HepG2 (cell line): ENCODE results near the gene LINS1. TPM values are rescaled to one million over a fixed set of nuclear protein-coding genes. Genes with fewer than 3 reads are reported as not detected.

Experiments
- ATAC-seq: fragments of 200-7000 bp; cut with Tn5 transposase; 3 replicates; pipeline ENCODE4 v1.9.1; 2020; ENCODE audit warnings: mild to moderate bottlenecking, moderate library complexity
- BruUV-seq: library from RNA; stranded (reverse); fragments of 400-500 nt; replicated peaks from 2 replicates; lab custom pipeline; 2021; lab: Mats Ljungman, UMichigan
- CTCF ChIA-PET: fragments of 300-600 bp; formaldehyde crosslinking; extraction: SDS; loops from one replicate; lab custom pipeline; 2021; ENCODE audit warnings: low total read pairs, inconsistent platforms, low intra/inter-chr PET ratio; lab: Yijun Ruan, JAX
- POLR2A ChIA-PET: fragments of 350-600 bp; sonication (Branson Sonifier 250); formaldehyde crosslinking; loops from one replicate; lab custom pipeline; 2020; ENCODE audit warnings: antibody characterized with exemption, inconsistent platforms; lab: Yijun Ruan, JAX
- DNase-seq: peaks from one replicate; pipeline ENCODE4 v3.0.0-alpha.2; 2015; ENCODE audit warnings: low spot score
- FAIRE-seq: peaks from 3 replicates; lab custom pipeline; 2011; peaks lifted over from hg19 to GRCh38; lab: Jason Lieb, UNC
- H2AFZ ChIP-seq: one replicate; pipeline ENCODE4 v1.6.1; 2011; ENCODE audit warnings: low read length, inconsistent platforms
- H3K27ac ChIP-seq: fragments of 300-600 bp; 3 replicates; pipeline ENCODE4 v1.8.0; 2011; ENCODE audit warnings: mixed run types, mild to moderate bottlenecking, mixed read lengths, low read length, inconsistent platforms; ENCODE audit not compliant: insufficient read depth; ENCODE audit errors: extremely low read length
- H3K27me3 ChIP-seq, 2 experiments: fragments of 200-600 bp in 1 of 2; 2 replicates in 1 of 2; 3 replicates in 1 of 2; pipeline versions ENCODE4 v1.6.0 to v1.8.0; 2011; ENCODE audit warnings: low read length in 2 of 2, mild to moderate bottlenecking in 2 of 2, moderate library complexity in 2 of 2, inconsistent platforms in 1 of 2; ENCODE audit not compliant: insufficient read depth in 2 of 2, control insufficient read depth in 1 of 2
- H3K36me3 ChIP-seq, 2 experiments: fragments of 200-600 bp in 1 of 2; replicated peaks in 1 of 2; 2 replicates in 1 of 2; 3 replicates in 1 of 2; pipeline versions ENCODE4 v1.5.1 to v1.8.0; 2011; ENCODE audit warnings: low read length in 2 of 2, inconsistent platforms in 1 of 2; ENCODE audit not compliant: insufficient read depth in 2 of 2, control insufficient read depth in 1 of 2
- H3K4me1 ChIP-seq: 2 replicates; pipeline ENCODE4 v1.5.1; 2012; ENCODE audit warnings: low read length, inconsistent platforms; ENCODE audit not compliant: insufficient read depth
- H3K4me2 ChIP-seq: 2 replicates; pipeline ENCODE4 v1.6.0; 2011; ENCODE audit warnings: low read depth, low read length, inconsistent platforms
- H3K4me3 ChIP-seq, 3 experiments: fragments of 200-600 bp in 1 of 3; sonication (generic), shearing (Covaris generic) in 1 of 3; replicated peaks in 1 of 3; 2 replicates each; pipeline ENCODE4 v1.5.1; 2011 to 2016; ENCODE audit warnings: low read length in 3 of 3, inconsistent platforms in 2 of 3, low read depth in 2 of 3, mild to moderate bottlenecking in 2 of 3, control low read depth in 1 of 3, mixed read lengths in 1 of 3; ENCODE audit not compliant: insufficient read depth in 1 of 3
- H3K79me2 ChIP-seq: one replicate; pipeline ENCODE4 v1.6.1; 2011; ENCODE audit warnings: low read length, inconsistent platforms; ENCODE audit not compliant: insufficient read depth
- H3K9ac ChIP-seq: 2 replicates; pipeline ENCODE4 v1.6.0; 2011; ENCODE audit warnings: mild to moderate bottlenecking, low read depth, low read length, inconsistent platforms; ENCODE audit not compliant: insufficient read depth
- H3K9me3 ChIP-seq: 2 replicates; pipeline ENCODE4 v1.5.1; 2012; ENCODE audit warnings: mild to moderate bottlenecking, low read length
- H4K20me1 ChIP-seq: 2 replicates; pipeline ENCODE4 v1.6.0; 2011; ENCODE audit warnings: inconsistent platforms, mild to moderate bottlenecking, low read length, moderate library complexity; ENCODE audit not compliant: insufficient read depth
- ADNP ChIP-seq: sonication (generic); formaldehyde crosslinking; IDR thresholded peaks from 2 replicates; pipeline ENCODE4 v1.4.0; 2020; ENCODE audit warnings: missing genetic modification reagents
- ELF3 ChIP-seq: IDR thresholded peaks from 2 replicates; pipeline ENCODE4 v1.6.1; 2016; ENCODE audit warnings: missing genetic modification reagents, missing compliant biosample characterization
- GFI1 ChIP-seq: sonication (generic); formaldehyde crosslinking; IDR thresholded peaks from 2 replicates; pipeline ENCODE4 v1.5.0; 2020; ENCODE audit warnings: missing genetic modification reagents, mild to moderate bottlenecking, borderline replicate concordance
- HOXA3 ChIP-seq: sonication (generic); formaldehyde crosslinking; IDR thresholded peaks from 2 replicates; pipeline ENCODE4 v1.5.0; 2020; ENCODE audit warnings: missing genetic modification reagents
- SIX4 ChIP-seq: sonication (generic); formaldehyde crosslinking; IDR thresholded peaks from 2 replicates; pipeline ENCODE4 v1.4.0; 2020; ENCODE audit warnings: missing genetic modification reagents
- ZNF432 ChIP-seq: sonication (generic); formaldehyde crosslinking; IDR thresholded peaks from 2 replicates; pipeline ENCODE4 v1.5.0; 2020; ENCODE audit warnings: missing genetic modification reagents, mild to moderate bottlenecking, borderline replicate concordance
- ZNF513 ChIP-seq: sonication (generic); formaldehyde crosslinking; conservative IDR thresholded peaks from 2 replicates; pipeline ENCODE4 v1.5.0; 2020; ENCODE audit warnings: missing genetic modification reagents
- ZNF562 ChIP-seq: sonication (generic); formaldehyde crosslinking; IDR thresholded peaks from 2 replicates; pipeline ENCODE4 v1.8.0; 2022; ENCODE audit warnings: missing genetic modification reagents, borderline replicate concordance
- ZNF574 ChIP-seq: sonication (generic); formaldehyde crosslinking; IDR thresholded peaks from 2 replicates; pipeline ENCODE4 v1.4.0; 2020; ENCODE audit warnings: missing genetic modification reagents
- ZNF589 ChIP-seq: sonication (generic); formaldehyde crosslinking; conservative IDR thresholded peaks from 2 replicates; pipeline ENCODE4 v1.8.0; 2022; ENCODE audit warnings: mild to moderate bottlenecking, moderate library complexity, missing genetic modification reagents
- ZSCAN22 ChIP-seq: sonication (generic); formaldehyde crosslinking; IDR thresholded peaks from 2 replicates; pipeline ENCODE4 v1.4.0; 2020; ENCODE audit warnings: mild to moderate bottlenecking, missing genetic modification reagents
- WGBS: methylation state at CpG from one replicate; pipeline ENCODE4 v1.1.6; 2017; ENCODE audit warnings: low lambda C conversion rate; 5-methylcytosine and 5-hydroxymethylcytosine counted together
- in situ Hi-C: cut with HindIII; loops from 2 replicates; pipeline ENCODE4 v1.10.0; 2017; ENCODE audit warnings: low pct_unique_long_range_greater_than_20kb; ENCODE audit not compliant: extremely low pct_ligation_motif_present
- intact Hi-C: fragments of 100-400 bp; cut with micrococcal nuclease; formaldehyde crosslinking; loops from one replicate; pipeline ENCODE4 v1.10.0; 2022; ENCODE audit not compliant: unreplicated experiment
- polyA plus RNA-seq, 8 experiments: library from polyadenylated mRNA; depleted of rRNA in 3 of 8; stranded (reverse) in 7 of 8; unstranded in 1 of 8; fragments of >200 nt; fragmentation: Illumina TruSeq in 4 of 8; extraction: Trizol in 4 of 8; gene quantifications; 2 replicates each; pipeline versions ENCODE4 v1.2.1 to v1.2.3, GENCODE V29; 2011 to 2016; ENCODE audit warnings: low read depth in 4 of 8, missing spikeins in 1 of 8, mixed read lengths in 1 of 8; ENCODE audit not compliant: insufficient read depth in 1 of 8
- total RNA-seq, 5 experiments: library from RNA; depleted of rRNA; stranded (reverse); fragments of >200 nt; fragmentation: Illumina TruSeq; extraction: Trizol; gene quantifications; 2 replicates each; pipeline ENCODE4 v1.2.3, GENCODE V29; 2016; ENCODE audit warnings: low read depth in 1 of 5

Gene LINS1
- total and polyA plus RNA-seq, 2 of the 13 experiments (the other 11 are each of a cell fraction or from before 2014, with no cell fraction given) = 9.8 to 10.4 TPM

GRCh38 chr15:100645671-100646070, 43.7 kb upstream of the LINS1 start:
- no peak for FAIRE-seq
- intact Hi-C loops = no loop called here
- Histone ChIP-seq H3K4me1 (peaks cover 14% of the 10 kb centered on the region), H4K20me1 (peaks cover 13% of the 10 kb centered on the region), H3K27me3 (no peaks in the 10 kb centered on the region), H3K36me3 (peaks cover 2 to 12% of the 10 kb centered on the region in 2 experiments; a peak in 4 of 5 replicates), H3K9ac (no peak overlapping the region), H3K79me2 (peaks cover 28% of the 10 kb centered on the region), H3K27ac (no peak overlapping the region), H3K4me2 (no peak overlapping the region), H3K9me3 (no peaks in the 10 kb centered on the region), H2AFZ (no peak overlapping the region), H3K4me3 (no peak overlapping the region)
- POLR2A ChIA-PET = no interaction called here
- TF ChIP-seq ZSCAN22 (CRISPR knock-in tag) (no peak), ELF3 (CRISPR knock-in tag) (no peak)
- BruUV-seq = no TSS peak
- no peak for DNase-seq
- no peak for ATAC-seq
- 99% methylated on average over 5 of the region's 5 CpGs for WGBS
- CTCF ChIA-PET = no interaction called here
- in situ Hi-C loops = no loop called here

- WGBS = 95% methylated on average over 4 of the region's 4 CpGs
Measured at GRCh38 chr15:100642950-100643338, 41.0 kb upstream of the LINS1 start.

More at GRCh38 chr15:100642950-100643338, 41.0 kb upstream of the LINS1 start:
- ChIA-PET CTCF (no interaction called here), POLR2A (no interaction called here)
- no peak overlapping the region for H3K4me2 ChIP-seq
- H3K9me3 ChIP-seq = no peaks in the 10 kb centered on the region
- no peak overlapping the region for H3K9ac ChIP-seq
- H3K27ac ChIP-seq = no peak overlapping the region
- H3K79me2 ChIP-seq = peaks cover 52% of the 10 kb centered on the region
- H4K20me1 ChIP-seq = peaks cover 13% of the 10 kb centered on the region
- in situ Hi-C loops = no loop called here
- FAIRE-seq = no peak
- BruUV-seq = no TSS peak
- peaks cover 27% of the 10 kb centered on the region for H3K4me1 ChIP-seq
- intact Hi-C loops = no loop called here
- no peak for DNase-seq
- no peak overlapping the region for H2AFZ ChIP-seq
- peaks cover 2 to 4% of the 10 kb centered on the region in 2 experiments; a peak in 2 of 5 replicates for H3K36me3 ChIP-seq
- TF ChIP-seq ZNF432 (CRISPR knock-in tag) (no peak), ZNF513 (CRISPR knock-in tag) (no peak), ZNF589 (CRISPR knock-in tag) (no peak), HOXA3 (CRISPR knock-in tag) (no peak), GFI1 (no peak), ZNF574 (CRISPR knock-in tag) (no peak), ZNF562 (CRISPR knock-in tag) (no peak), SIX4 (CRISPR knock-in tag) (no peak), ADNP (no peak)
- H3K27me3 ChIP-seq = no peaks in the 10 kb centered on the region
- no peak overlapping the region for H3K4me3 ChIP-seq
- no peak for ATAC-seq
